AG08396 (cell line): Measurements from ENCODE around the gene PATZ1.
A peak's percentile ranks its signal among the peaks of the same experiment; 100 is the strongest.
"Not testable (repeated sequence)": the region's sequence is repeated elsewhere in the genome, so short reads cannot be mapped to it uniquely, and the experiment has no call there.

ENCODE experiments used
- DNase-seq: peaks from one replicate; pipeline ENCODE4 v3.0.0; 2012; ENCODE audit warnings: low spot score, mixed read lengths

PATZ1 gene

GRCh38 chr22:31343235-31344191 lies 2.6 kb downstream of the PATZ1 start:
- no peak for DNase-seq

GRCh38 chr22:31342389-31343140 lies 3.6 kb downstream of the PATZ1 start:
- no peak for DNase-seq

DNA sequence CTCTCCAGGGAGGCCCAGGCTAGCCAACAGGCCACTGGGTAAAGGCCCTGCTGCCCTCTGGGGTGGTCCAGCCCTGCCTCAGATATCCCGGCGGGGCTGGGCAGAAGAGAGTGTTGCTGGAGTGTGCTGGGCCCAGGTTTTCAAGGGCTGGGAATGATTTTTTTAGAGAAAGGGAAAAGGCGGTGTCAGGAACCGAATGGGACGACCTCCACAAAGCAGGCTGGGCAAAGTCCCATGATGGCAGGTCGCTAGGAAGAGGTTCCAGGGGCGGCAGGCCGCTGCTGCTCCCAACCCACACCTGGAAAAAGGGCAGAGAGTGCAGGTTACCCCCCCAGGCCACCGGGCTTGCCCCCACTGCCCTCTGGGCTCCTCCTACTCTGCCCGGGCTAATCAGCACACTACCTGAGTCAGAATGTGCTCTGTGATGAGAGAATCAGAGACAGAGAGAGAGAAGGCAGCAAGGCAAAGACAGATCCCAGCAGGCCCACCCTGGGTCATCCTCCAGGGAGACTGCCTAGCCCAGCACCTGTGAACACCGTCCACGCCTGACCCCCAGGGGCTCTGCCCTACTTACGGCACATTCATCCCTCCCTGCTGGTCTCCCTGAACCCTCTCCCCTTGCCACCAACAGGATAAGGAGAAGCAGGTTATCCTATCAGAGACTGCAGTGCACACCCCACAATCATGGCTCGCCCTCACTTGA lies 4.6 kb downstream of the PATZ1 start:
- DNase-seq: no peak

DNA sequence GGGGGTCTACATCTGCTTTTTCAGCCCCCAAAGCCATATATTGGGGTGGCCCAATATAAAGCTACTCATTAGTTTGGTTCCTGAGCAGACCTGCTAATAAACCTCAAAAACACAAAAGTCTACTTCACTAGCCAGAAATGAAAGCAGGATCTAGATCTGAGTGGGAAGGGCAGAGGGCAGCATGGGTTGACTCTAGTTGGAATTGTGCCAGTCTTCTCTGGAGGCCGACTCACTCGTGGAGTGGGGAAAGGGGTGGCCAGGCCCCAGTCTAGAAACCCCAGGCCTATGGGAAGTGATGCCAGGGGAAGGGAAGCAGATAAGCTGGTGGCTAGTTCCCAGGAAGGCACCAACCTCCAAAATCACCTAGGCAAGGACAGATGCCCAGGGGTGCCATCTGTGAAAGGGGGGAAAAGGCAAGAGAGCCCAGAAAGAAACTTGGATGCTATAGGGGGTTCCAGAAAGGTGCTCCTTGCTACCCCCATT lies 5.3 kb downstream of the PATZ1 start:
- no peak for DNase-seq

DNA sequence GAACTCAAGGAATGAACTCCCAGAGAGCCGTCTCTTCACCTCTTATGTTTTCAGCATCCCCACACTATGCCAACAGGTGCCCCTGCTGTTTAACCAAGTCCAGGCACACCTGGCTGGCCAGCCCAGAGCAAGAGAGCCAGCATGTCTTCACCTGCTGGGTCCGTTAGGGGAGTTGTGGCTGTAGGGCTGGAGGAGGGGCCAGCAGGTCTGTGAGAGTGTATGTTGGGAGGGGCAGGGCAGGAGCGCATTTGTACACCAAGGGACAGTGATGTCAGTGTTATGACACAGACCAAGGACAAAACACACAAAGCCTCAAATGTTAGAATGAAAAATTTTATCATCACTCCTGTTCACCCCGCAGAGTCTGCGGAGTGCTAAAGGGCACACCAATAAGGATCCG lies 5.8 kb downstream of the PATZ1 start:
- DNase-seq: no peak

DNA sequence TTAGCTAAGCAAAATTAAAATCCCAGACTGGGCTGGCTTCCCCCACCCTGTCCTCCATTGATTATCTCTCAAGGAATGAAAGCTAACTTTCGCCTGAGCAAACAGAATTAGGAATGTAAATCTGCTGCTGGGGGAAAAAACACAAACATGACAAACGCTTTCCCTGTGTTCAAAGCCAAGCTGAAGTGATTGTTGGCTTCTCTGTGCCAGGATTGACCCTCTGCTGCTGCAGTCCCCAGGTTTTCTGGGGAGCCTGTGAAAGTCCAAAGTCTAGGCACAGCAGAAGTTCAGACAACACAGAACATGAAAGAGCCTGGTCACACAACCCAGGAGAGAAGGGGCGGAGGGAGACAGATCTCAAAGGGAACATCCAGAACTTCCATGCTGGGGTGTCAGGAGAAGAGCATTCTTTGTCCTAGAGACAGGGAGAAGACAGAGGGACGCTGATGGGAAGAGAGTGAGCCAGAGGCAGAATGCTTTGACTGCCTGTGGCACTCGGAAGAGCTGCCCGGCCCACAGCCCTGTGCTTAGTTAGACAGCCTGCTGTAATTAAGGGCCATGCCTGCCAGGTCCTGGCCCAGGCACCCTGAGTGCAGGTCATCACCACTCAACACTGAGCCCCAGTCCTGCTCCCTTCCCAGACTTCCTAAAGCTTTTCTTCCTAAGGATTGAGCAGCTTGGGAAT lies 6.9 kb downstream of the PATZ1 start:
- DNase-seq: no peak

DNA sequence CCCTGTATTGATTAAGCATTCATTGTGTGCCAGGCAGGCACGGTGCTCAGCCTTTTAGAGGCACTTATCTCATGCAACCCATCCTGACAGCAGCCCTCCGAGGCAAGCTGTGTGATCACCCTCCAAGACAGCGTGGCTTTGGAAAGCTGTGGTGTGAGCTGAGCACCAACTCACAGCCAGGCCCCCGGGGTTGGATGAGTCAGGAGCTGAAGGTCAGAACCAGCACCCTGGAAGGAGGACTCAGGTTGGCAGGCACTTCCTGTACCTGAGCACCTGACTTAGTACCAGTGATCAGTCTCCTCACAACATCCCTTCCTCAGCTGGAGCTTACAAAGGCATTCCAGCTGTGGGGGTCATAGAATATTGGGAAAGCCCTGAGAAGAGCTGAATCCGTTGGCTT lies 9.0 kb downstream of the PATZ1 start:
- no peak for DNase-seq

DNA sequence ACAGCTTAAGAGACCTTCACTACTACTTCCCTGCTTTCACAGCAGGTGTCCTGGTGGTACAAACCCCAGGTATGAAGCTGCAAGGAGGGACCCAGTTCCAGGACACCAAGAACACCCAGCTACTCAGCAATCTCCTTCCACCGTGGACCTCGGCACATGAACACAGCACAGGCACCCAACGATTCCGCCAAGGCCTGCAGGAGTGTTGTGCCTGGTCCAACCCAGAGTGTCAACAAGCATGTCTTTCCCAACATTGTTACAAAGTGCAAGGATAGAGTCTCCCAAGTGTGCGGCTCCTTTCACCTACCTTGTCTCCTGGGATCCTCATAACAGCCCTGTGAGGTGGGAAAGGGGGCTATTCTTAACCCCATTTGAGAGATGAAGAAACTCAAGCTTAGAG lies 11.8 kb downstream of the PATZ1 start:
- DNase-seq: no peak

DNA sequence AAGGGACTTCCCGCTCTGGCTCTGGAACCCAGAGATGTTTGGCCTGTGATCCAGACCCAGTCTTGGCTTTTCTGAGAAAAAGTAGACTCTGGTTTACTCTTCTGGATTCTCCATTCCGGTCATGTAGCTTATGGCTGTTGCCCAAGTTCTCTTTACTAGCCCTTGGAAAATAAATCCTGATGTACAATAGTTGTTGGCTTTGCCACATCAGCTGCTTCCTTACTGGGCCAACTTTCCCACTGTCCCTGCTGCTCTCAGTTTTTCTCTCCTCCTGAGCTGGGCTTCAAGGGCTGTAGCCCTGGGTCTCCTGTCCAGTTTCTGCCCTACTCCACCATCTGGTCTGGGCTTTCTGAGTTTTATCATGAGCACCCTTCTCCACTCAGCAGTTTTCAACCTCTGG lies 12.5 kb downstream of the PATZ1 start:
- no peak for DNase-seq

DNA sequence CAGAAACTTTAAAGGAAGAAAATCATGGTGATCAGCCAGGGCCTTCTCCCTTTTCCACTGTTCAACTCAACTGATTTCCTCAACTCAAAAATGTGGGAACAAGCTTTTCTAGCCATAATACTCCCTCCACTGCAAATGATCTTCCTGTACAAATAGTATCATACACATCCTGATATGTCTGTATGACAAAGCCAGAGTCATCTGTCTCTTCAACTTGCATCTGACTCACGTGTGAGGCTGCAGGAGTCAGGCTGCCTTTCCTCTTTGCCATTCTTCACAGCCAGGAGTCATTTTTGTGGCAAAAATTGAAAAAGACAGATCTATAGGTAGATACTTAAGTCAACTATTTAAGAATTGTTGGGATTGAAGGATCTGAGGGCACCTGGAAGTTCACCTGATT lies 13.3 kb downstream of the PATZ1 start:
- DNase-seq: peak; percentile 51

DNA sequence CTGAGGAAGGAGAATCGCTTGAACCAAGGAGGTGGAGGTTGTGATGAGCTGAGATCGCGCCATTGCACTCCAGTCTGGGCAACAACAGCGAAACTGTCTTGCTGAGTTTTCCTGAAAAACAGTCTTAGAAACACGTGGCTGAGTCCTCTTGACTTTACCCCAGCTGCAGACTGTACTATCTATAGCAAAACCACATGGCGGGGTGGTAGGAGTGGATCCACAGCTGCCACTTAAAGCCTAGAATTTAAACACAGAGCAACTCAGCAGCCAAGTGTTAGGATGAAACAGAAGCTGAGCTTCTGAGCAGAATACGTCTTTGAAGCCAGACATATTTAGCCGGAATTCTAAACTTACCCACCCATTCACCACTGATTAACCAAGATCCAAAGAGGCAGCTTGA lies 14.1 kb downstream of the PATZ1 start:
- no peak for DNase-seq

DNA sequence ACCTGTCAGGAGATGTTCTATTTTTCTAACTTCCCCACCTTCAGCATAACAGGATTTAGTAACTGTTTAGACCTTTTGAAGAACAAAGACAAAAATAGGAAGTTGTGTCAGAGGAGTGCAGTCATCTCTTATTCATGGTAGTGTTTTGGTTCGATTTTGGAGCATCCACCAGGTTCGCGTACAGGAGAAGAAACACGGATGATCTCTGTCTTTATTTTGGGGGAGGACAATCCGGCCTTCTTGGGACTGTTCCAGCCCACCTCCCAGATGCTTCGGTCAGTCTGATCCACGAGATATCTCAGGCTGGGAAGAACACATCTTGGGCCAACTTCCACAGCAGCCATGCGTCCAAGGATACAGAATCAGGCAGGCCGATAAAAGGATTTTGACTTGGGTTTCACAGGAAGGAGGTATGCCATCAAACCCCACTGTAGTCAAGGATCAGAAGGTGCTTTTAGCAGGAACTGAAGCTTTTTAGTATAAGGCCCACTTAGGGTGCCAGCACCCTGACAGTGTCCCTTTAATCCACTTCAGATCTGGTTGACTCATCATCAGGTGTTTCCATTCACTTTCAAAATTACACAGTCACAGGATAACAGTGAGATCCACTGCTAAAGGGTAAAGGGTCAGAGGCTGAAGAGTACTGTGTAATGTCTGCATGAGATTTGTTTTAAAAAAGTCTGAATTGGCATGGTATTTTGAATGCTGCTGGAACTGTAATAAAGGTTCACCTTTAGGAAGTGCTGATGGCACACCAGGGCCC lies 16.5 kb downstream of the PATZ1 start:
- DNase-seq: no peak

DNA sequence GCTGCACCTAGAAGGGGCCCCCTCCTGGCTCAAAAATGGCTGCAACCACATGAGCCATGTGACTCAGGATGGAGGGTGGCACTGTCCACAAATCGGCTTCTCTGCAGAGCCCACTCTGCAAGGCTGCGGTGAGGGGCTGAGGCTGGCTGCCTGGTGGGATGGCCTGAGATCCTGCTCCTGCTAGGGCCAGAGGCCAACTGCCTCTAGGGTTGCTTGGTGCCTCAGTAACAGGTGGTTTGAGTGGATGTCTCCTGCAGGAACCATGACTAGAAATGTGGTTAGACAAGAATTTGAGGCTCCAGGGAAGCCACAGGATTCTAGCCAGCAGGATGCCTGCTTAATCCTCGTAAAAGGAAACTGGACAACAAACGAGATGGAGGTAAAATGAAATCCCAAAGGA lies 17.1 kb downstream of the PATZ1 start:
- peak; percentile 22 for DNase-seq

DNA sequence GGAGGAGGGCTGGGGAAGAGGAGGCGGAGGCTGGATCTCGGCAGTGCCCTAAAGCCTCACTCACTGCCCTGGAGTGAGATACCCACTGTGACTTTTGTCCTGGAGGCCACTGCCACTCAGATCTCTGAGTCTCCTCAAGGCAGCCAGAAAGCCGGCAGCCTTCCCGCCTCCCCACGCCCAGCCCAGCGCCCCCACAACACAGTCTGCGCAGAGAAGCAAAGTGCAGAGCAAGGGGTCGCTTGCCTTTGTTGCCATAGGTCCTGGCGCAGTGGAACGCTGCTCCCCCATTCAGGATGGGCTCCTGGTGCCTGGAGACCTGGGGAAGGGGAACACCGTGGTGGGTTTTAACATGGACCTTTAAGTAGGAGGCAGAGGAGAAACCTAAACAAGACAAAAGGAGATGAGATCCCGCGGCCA lies 17.6 kb downstream of the PATZ1 start:
- DNase-seq: peak; percentile 3

- DNase-seq: peak; percentile 13
These were observed 18.2 kb downstream of the PATZ1 start for GRCh38 chr22:31327806-31328543.

- no peak for DNase-seq
These were observed 19.3 kb downstream of the PATZ1 start for GRCh38 chr22:31326877-31327276.

GRCh38 chr22:31323578-31324550 lies 22.3 kb downstream of the PATZ1 start:
- no peak for DNase-seq

GRCh38 chr22:31321421-31321820 lies 24.7 kb downstream of the PATZ1 start:
- DNase-seq: no peak

- not testable (repeated sequence) for DNase-seq
These were observed 31.9 kb downstream of the PATZ1 start for GRCh38 chr22:31314220-31314619.
